ENCODE data around the gene SRI. TPM values are rescaled to one million over a fixed set of nuclear protein-coding genes. Genes with fewer than 3 reads are reported as not detected.

Gene SRI
- total and polyA plus RNA-seq, 3 donors from 2014 or later: 53.1 to 96.1 (median 67.8) TPM

GRCh38 chr7:88191911-88192310, 27.9 kb downstream of the SRI start:
- intact Hi-C loops (cut with DNase I; ENCODE audit: low total_unique reads): no loop called here
- TF ChIP-seq POLR2A (IDR thresholded peaks at IDR 0.05): no peak
- TF ChIP-seq, protein P1, sequence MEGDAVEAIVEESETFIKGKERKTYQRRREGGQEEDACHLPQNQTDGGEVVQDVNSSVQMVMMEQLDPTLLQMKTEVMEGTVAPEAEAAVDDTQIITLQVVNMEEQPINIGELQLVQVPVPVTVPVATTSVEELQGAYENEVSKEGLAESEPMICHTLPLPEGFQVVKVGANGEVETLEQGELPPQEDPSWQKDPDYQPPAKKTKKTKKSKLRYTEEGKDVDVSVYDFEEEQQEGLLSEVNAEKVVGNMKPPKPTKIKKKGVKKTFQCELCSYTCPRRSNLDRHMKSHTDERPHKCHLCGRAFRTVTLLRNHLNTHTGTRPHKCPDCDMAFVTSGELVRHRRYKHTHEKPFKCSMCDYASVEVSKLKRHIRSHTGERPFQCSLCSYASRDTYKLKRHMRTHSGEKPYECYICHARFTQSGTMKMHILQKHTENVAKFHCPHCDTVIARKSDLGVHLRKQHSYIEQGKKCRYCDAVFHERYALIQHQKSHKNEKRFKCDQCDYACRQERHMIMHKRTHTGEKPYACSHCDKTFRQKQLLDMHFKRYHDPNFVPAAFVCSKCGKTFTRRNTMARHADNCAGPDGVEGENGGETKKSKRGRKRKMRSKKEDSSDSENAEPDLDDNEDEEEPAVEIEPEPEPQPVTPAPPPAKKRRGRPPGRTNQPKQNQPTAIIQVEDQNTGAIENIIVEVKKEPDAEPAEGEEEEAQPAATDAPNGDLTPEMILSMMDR (IDR thresholded peaks at IDR 0.05): no peak
- Histone ChIP-seq H3K9me3 (no peaks in the 10 kb centered on the region), H3K4me3 (no peak overlapping the region), H3K4me1 (no peaks in the 10 kb centered on the region), H3K36me3 (ENCODE audit: low read depth, missing control alignments) (no peaks in the 10 kb centered on the region), H3K27me3 (no peaks in the 10 kb centered on the region), H3K27ac (no peak overlapping the region)
- no peak for DNase-seq
- 75 to 80% methylated on average over 3 of the region's 3 CpGs for WGBS, 2 donors

DNA sequence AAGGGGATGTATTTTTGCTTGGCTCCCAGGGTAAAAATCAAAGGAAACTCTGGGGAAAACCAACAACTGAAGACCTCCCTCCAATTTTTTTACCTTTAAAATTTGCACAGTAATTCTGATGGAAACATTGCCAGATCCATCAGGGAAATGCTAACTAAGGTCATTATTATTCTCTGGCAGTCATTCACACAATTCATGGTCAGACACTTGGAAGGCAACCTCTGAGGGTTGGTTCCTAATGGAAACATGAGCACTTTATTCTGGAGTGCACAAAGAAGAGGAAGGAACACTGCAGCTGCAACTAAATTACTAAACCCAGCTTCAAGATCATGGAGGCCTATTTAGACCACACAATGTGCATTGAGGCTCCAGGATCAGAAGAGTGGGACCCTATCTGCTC, 34.2 kb downstream of the SRI start:
- no peaks in the 10 kb centered on the region for H3K36me3 ChIP-seq (ENCODE audit: low read depth, missing control alignments)
- TF ChIP-seq, protein P1 (IDR thresholded peaks at IDR 0.05): no peak
- no peak for TF ChIP-seq POLR2A (IDR thresholded peaks at IDR 0.05)
- DNase-seq: no peak
- H3K4me1 ChIP-seq: no peaks in the 10 kb centered on the region
- no peak overlapping the region for H3K27ac ChIP-seq
- no peak overlapping the region for H3K4me3 ChIP-seq
- intact Hi-C loops (cut with DNase I; ENCODE audit: low total_unique reads): no loop called here
- H3K9me3 ChIP-seq: no peaks in the 10 kb centered on the region
- no peaks in the 10 kb centered on the region for H3K27me3 ChIP-seq

GRCh38 chr7:88184848-88185304, 35.0 kb downstream of the SRI start:
- no peaks in the 10 kb centered on the region for H3K36me3 ChIP-seq (ENCODE audit: low read depth, missing control alignments)
- no peak for DNase-seq
- intact Hi-C loops (cut with DNase I; ENCODE audit: low total_unique reads): no loop called here
- no peak overlapping the region for H3K4me3 ChIP-seq
- no peak overlapping the region for H3K27ac ChIP-seq
- H3K9me3 ChIP-seq: no peaks in the 10 kb centered on the region
- TF ChIP-seq, protein P1 (IDR thresholded peaks at IDR 0.05): no peak
- TF ChIP-seq POLR2A (IDR thresholded peaks at IDR 0.05): no peak
- no peaks in the 10 kb centered on the region for H3K4me1 ChIP-seq
- no peaks in the 10 kb centered on the region for H3K27me3 ChIP-seq
- WGBS, 2 donors: 78 to 84% methylated on average over 5 of the region's 5 CpGs

- intact Hi-C loops (cut with DNase I; ENCODE audit: low total_unique reads): no loop called here
- TF ChIP-seq, protein P1 (IDR thresholded peaks at IDR 0.05): no peak
- no peak for TF ChIP-seq POLR2A (IDR thresholded peaks at IDR 0.05)
- 93 to 95% methylated on average over 1 of the region's 1 CpG for WGBS, 2 donors
- no peaks in the 10 kb centered on the region for H3K27me3 ChIP-seq
- H3K4me1 ChIP-seq: no peaks in the 10 kb centered on the region
- no peak overlapping the region for H3K27ac ChIP-seq
- no peak for DNase-seq
- H3K4me3 ChIP-seq: no peak overlapping the region
- H3K36me3 ChIP-seq (ENCODE audit: low read depth, missing control alignments): no peaks in the 10 kb centered on the region
- no peaks in the 10 kb centered on the region for H3K9me3 ChIP-seq
Observed at GRCh38 chr7:88183051-88183450, 36.8 kb downstream of the SRI start.

DNA sequence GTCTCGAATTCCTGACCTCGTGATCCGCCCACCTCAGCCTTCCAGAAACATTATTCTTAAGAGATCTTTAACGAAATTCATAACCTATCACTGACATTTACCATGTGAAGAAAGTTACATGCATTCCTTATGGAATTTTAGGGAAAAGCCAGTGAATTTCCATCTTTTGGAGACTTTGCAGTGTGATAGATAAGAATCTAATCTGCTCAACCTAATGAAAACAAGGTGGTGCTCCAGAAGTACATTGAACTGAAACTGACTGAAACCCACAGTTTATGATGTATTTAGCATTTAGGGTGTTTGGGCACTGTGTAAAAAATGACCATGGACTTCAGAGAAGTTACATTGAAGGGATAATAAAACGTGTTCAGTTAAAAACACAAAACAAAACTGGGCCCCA, 43.6 kb downstream of the SRI start:
- no peaks in the 10 kb centered on the region for H3K36me3 ChIP-seq (ENCODE audit: low read depth, missing control alignments)
- H3K27me3 ChIP-seq: no peaks in the 10 kb centered on the region
- intact Hi-C loops (cut with DNase I; ENCODE audit: low total_unique reads): no loop called here
- no peak overlapping the region for H3K4me3 ChIP-seq
- H3K27ac ChIP-seq: no peak overlapping the region
- no peak for DNase-seq
- no peaks in the 10 kb centered on the region for H3K9me3 ChIP-seq
- H3K4me1 ChIP-seq: no peaks in the 10 kb centered on the region
- no peak for TF ChIP-seq POLR2A (IDR thresholded peaks at IDR 0.05)
- WGBS, 2 donors: 94 to 97% methylated on average over 5 of the region's 5 CpGs

Data from testis (tissue), 3 donors.